NOMO-1 (cell line): Measurements from ENCODE around the gene PDP2.
A peak's percentile ranks its signal among the peaks of the same experiment; 100 is the strongest.
"Not testable (repeated sequence)": the region's sequence is repeated elsewhere in the genome, so short reads cannot be mapped to it uniquely, and the experiment has no call there.

Experiments
- DNase-seq, 2 experiments: peaks; one replicate each; lab custom pipeline; 2025; ENCODE audit not compliant: unreplicated experiment in 2 of 2; lab: John Stamatoyannopoulos, UW

The PDP2 gene

GRCh38 chr16:66851166-66851964, 28.9 kb upstream of the PDP2 start:
- DNase-seq = no peak

GRCh38 chr16:66853261-66854139, 26.8 kb upstream of the PDP2 start:
- DNase-seq = no peak

- no peak for DNase-seq
Measured at GRCh38 chr16:66856184-66856730, 24.1 kb upstream of the PDP2 start.

GRCh38 chr16:66856801-66857200, 23.5 kb upstream of the PDP2 start:
- DNase-seq = no peak

- DNase-seq = no peak
Measured at GRCh38 chr16:66857437-66857836, 22.9 kb upstream of the PDP2 start.

- no peak for DNase-seq
Measured at GRCh38 chr16:66858740-66859396, 21.4 kb upstream of the PDP2 start.

- DNase-seq = no peak
Measured at GRCh38 chr16:66859397-66860068, 20.8 kb upstream of the PDP2 start.

- no peak for DNase-seq
Measured at GRCh38 chr16:66862023-66862520, 18.2 kb upstream of the PDP2 start.

- no peak for DNase-seq
Measured at GRCh38 chr16:66863707-66864106, 16.6 kb upstream of the PDP2 start.

GRCh38 chr16:66869424-66869823, 10.9 kb upstream of the PDP2 start:
- DNase-seq = no peak

- not testable (repeated sequence) for DNase-seq
Measured at GRCh38 chr16:66871363-66871762, 9.0 kb upstream of the PDP2 start.

GRCh38 chr16:66871840-66872239, 8.5 kb upstream of the PDP2 start:
- DNase-seq = no peak

- no peak for DNase-seq
Measured at GRCh38 chr16:66872559-66872942, 7.8 kb upstream of the PDP2 start.

- peak; percentile 98 to 100 for DNase-seq
Measured at GRCh38 chr16:66872943-66873684, 7.2 kb upstream of the PDP2 start.

GRCh38 chr16:66873685-66874055, 6.6 kb upstream of the PDP2 start:
- DNase-seq = no peak

GRCh38 chr16:66874079-66874775, 6.1 kb upstream of the PDP2 start:
- no peak for DNase-seq

GRCh38 chr16:66878067-66878466, 2.2 kb upstream of the PDP2 start:
- DNase-seq = peak; percentile 44 to 49

GRCh38 chr16:66881014-66881417, 701 bp downstream of the PDP2 start:
- DNase-seq = no peak

GRCh38 chr16:66881560-66881959, 1.2 kb downstream of the PDP2 start:
- no peak for DNase-seq
